Measurements from ENCODE around the gene SLC28A1. TPM values are rescaled to one million over a fixed set of nuclear protein-coding genes. Genes with fewer than 3 reads are reported as not detected.

SLC28A1 gene
- polyA plus RNA-seq, 1 donor (not counting 4 experiments of a cell fraction or from before 2014, with no cell fraction given) = not detected

GRCh38 chr15:84888639-84889038, 4.2 kb downstream of the SLC28A1 start:
- no peaks in the 10 kb centered on the region for H3K9me3 ChIP-seq (ENCODE audit: control insufficient read depth, low read depth, low read length)
- DNase-seq (ENCODE audit: low read depth, low spot score) (no peak), FAIRE-seq (no peak)
- H3K9me1 ChIP-seq (ENCODE audit: control insufficient read depth, extremely low read depth, insufficient read depth, low read length) = no peaks in the 10 kb centered on the region
- no peak overlapping the region for H3K4me3 ChIP-seq (ENCODE audit: control insufficient read depth in 2 of 3, extremely low read depth in 1 of 3, insufficient read depth in 2 of 3, low read depth in 1 of 3, low read length in 3 of 3)
- H3K9ac ChIP-seq (ENCODE audit: control insufficient read depth, extremely low read depth, insufficient read depth, low read length) = no peak overlapping the region
- dilution Hi-C loops (cut with MboI; ENCODE audit: extremely low pct_ligation_motif_present, low sequenced_read_pairs) = no loop called here
- no peaks in the 10 kb centered on the region for H3K36me3 ChIP-seq (ENCODE audit: control insufficient read depth in 2 of 2, extremely low read depth in 1 of 2, insufficient read depth in 2 of 2, low read length in 2 of 2)
- no peaks in the 10 kb centered on the region for H3K27me3 ChIP-seq (ENCODE audit: control insufficient read depth, extremely low read depth, insufficient read depth, low read length)
- H4K20me1 ChIP-seq (ENCODE audit: control insufficient read depth, extremely low read depth, insufficient read depth, low read length) = no peaks in the 10 kb centered on the region
- H3K79me2 ChIP-seq (ENCODE audit: control insufficient read depth, insufficient read depth, low read length) = no peaks in the 10 kb centered on the region
- H3K27ac ChIP-seq (ENCODE audit: control insufficient read depth, insufficient read depth, low read length) = no peak overlapping the region
- no peak overlapping the region for H3K4me2 ChIP-seq (ENCODE audit: control insufficient read depth, extremely low read depth, insufficient read depth, low read depth, low read length)
- no peak overlapping the region for H2AFZ ChIP-seq (ENCODE audit: control insufficient read depth, low read length)
- no peaks in the 10 kb centered on the region for H3K4me1 ChIP-seq (ENCODE audit: control insufficient read depth, extremely low read depth, insufficient read depth, low read length)
- TF ChIP-seq EZH2 (IDR thresholded peaks at IDR 0.05; ENCODE audit: low read length) (no peak), CTCF (optimal IDR thresholded peaks at IDR 0.05 in 1 of 3, IDR thresholded peaks at IDR 0.05 in 1 of 3, conservative IDR thresholded peaks at IDR 0.05 in 1 of 3; ENCODE audit: extremely low read depth in 1 of 3, insufficient read depth in 2 of 3, low read length in 3 of 3) (no peak)

GRCh38 chr15:84889313-84889990, 5.0 kb downstream of the SLC28A1 start:
- Histone ChIP-seq H3K27me3 (ENCODE audit: control insufficient read depth, extremely low read depth, insufficient read depth, low read length) (no peaks in the 10 kb centered on the region), H3K9me1 (ENCODE audit: control insufficient read depth, extremely low read depth, insufficient read depth, low read length) (no peaks in the 10 kb centered on the region), H3K4me2 (ENCODE audit: control insufficient read depth, extremely low read depth, insufficient read depth, low read depth, low read length) (no peak overlapping the region), H3K79me2 (ENCODE audit: control insufficient read depth, insufficient read depth, low read length) (no peaks in the 10 kb centered on the region), H3K36me3 (ENCODE audit: control insufficient read depth in 2 of 2, extremely low read depth in 1 of 2, insufficient read depth in 2 of 2, low read length in 2 of 2) (no peaks in the 10 kb centered on the region), H3K4me3 (ENCODE audit: control insufficient read depth in 2 of 3, extremely low read depth in 1 of 3, insufficient read depth in 2 of 3, low read depth in 1 of 3, low read length in 3 of 3) (no peak overlapping the region), H2AFZ (ENCODE audit: control insufficient read depth, low read length) (no peak overlapping the region), H3K4me1 (ENCODE audit: control insufficient read depth, extremely low read depth, insufficient read depth, low read length) (no peaks in the 10 kb centered on the region), H3K9ac (ENCODE audit: control insufficient read depth, extremely low read depth, insufficient read depth, low read length) (no peak overlapping the region), H3K27ac (ENCODE audit: control insufficient read depth, insufficient read depth, low read length) (no peak overlapping the region), H4K20me1 (ENCODE audit: control insufficient read depth, extremely low read depth, insufficient read depth, low read length) (no peaks in the 10 kb centered on the region), H3K9me3 (ENCODE audit: control insufficient read depth, low read depth, low read length) (no peaks in the 10 kb centered on the region)
- TF ChIP-seq EZH2 (IDR thresholded peaks at IDR 0.05; ENCODE audit: low read length) (no peak), CTCF (optimal IDR thresholded peaks at IDR 0.05 in 1 of 3, IDR thresholded peaks at IDR 0.05 in 1 of 3, conservative IDR thresholded peaks at IDR 0.05 in 1 of 3; ENCODE audit: extremely low read depth in 1 of 3, insufficient read depth in 2 of 3, low read length in 3 of 3) (no peak)
- FAIRE-seq = no peak
- DNase-seq (ENCODE audit: low read depth, low spot score) = no peak
- dilution Hi-C loops (cut with MboI; ENCODE audit: extremely low pct_ligation_motif_present, low sequenced_read_pairs) = no loop called here

All from keratinocyte (primary cell).